Stomach (tissue), 4 donors: ENCODE results near the gene CFAP161.

Source experiments
- CTCF ChIP-seq, 7 experiments: fragments of 450-650 bp in 4 of 7; fragments of 200-600 bp in 3 of 7; sonication (generic) in 3 of 7; IDR thresholded peaks; one replicate each; pipeline ENCODE4 v1.5.1; 2016 to 2019; ENCODE audit warnings: antibody characterized with exemption in 7 of 7, control low read depth in 2 of 7, mild to moderate bottlenecking in 1 of 7
- EP300 ChIP-seq: sonication (generic); formaldehyde crosslinking; IDR thresholded peaks from one replicate; pipeline ENCODE4 v1.6.1; 2017; ENCODE audit warnings: antibody characterized with exemption
- POLR2A ChIP-seq, 4 donors: fragments of 450-650 bp; IDR thresholded peaks; one replicate each; pipeline ENCODE4 v1.6.1; 2016; ENCODE audit warnings: antibody characterized with exemption in 4 of 4, control low read depth in 2 of 4, mild to moderate bottlenecking in 1 of 4, moderate library complexity in 1 of 4
- POLR2AphosphoS5 ChIP-seq, 3 donors: sonication (generic); formaldehyde crosslinking; IDR thresholded peaks; one replicate each; pipeline ENCODE4 v1.6.1; 2016; ENCODE audit warnings: antibody characterized with exemption in 3 of 3

GRCh38 chr15:81182031-81182755 is 48.1 kb downstream of the CFAP161 start:
- TF ChIP-seq CTCF (IDR thresholded peaks at IDR 0.05), result no peak
- no peak for TF ChIP-seq POLR2A (IDR thresholded peaks at IDR 0.05)
- no peak for TF ChIP-seq EP300
- no peak for TF ChIP-seq POLR2AphosphoS5 (IDR thresholded peaks at IDR 0.05)
